Measurements from ENCODE around the gene LRRC4.

The LRRC4 gene

GRCh38 chr7:128019288-128019687, 11.9 kb downstream of the LRRC4 start:
- TF ChIP-seq, protein P1, sequence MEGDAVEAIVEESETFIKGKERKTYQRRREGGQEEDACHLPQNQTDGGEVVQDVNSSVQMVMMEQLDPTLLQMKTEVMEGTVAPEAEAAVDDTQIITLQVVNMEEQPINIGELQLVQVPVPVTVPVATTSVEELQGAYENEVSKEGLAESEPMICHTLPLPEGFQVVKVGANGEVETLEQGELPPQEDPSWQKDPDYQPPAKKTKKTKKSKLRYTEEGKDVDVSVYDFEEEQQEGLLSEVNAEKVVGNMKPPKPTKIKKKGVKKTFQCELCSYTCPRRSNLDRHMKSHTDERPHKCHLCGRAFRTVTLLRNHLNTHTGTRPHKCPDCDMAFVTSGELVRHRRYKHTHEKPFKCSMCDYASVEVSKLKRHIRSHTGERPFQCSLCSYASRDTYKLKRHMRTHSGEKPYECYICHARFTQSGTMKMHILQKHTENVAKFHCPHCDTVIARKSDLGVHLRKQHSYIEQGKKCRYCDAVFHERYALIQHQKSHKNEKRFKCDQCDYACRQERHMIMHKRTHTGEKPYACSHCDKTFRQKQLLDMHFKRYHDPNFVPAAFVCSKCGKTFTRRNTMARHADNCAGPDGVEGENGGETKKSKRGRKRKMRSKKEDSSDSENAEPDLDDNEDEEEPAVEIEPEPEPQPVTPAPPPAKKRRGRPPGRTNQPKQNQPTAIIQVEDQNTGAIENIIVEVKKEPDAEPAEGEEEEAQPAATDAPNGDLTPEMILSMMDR (IDR thresholded peaks at IDR 0.05) = no peak
- H3K36me3 ChIP-seq = peaks cover 72% of the 10 kb centered on the region
- H3K9me3 ChIP-seq = no peaks in the 10 kb centered on the region
- H3K4me3 ChIP-seq (ENCODE audit: low read depth in 1 of 2, low read length in 1 of 2) = no peak overlapping the region
- no peaks in the 10 kb centered on the region for H3K27me3 ChIP-seq
- H3K27ac ChIP-seq = peak overlapping the region; percentile 73
- H3K4me1 ChIP-seq (ENCODE audit: control insufficient read depth in 1 of 2, insufficient read depth in 1 of 2, low read depth in 1 of 2, low read length in 1 of 2) = peaks cover 92 to 95% of the 10 kb centered on the region in 2 experiments

DNA sequence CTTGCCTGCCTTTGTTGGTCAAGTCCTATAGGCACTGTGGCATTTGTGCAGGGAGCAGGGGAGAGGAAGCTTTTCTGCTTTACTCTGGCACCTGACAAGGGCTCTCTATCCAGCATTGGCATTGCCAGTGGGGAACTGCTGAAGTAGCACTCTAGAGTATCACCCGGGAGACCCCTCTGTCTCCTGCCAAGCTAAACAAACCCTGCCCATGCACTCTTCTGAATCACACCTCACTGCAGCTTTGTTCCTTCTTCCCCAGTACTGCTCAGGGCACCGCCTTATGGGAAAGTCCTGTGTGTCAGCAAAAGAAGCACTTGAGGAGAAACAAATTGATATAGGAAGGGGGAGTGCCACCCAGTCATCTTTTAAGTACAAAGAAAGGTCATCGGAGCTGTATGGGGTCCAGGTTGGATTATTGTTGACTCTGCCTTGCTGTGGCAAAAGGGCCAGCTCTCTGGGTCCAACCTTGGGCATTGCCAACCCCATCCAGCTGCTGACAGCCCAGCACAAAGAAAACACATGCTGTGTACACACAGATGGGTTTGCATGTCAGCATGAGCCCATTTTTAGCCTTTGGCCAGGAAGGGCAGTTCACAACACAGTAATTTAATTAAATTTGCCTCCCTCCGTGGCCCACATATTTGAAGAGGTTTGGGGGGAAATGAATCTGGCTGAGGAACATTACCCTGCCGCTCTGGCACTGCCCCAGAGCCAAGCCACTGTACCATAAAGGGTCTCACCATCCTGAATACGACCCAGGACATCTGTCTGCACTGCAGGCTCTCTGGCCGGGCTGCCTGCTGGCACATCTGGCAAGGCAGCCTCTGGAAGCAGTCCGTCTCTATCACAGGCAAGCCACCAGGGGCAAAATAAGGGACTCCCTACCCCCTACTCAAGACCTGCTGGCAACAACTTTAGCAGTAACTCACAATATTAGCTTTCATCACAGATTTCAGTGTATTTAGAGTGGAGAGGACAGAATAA, 13.1 kb downstream of the LRRC4 start:
- no peaks in the 10 kb centered on the region for H3K27me3 ChIP-seq
- TF ChIP-seq, protein P1 (IDR thresholded peaks at IDR 0.05) = no peak
- peak overlapping the region in 1 of 2 experiments; percentile 20 for H3K4me3 ChIP-seq (ENCODE audit: low read depth in 1 of 2, low read length in 1 of 2)
- peaks cover 81 to 84% of the 10 kb centered on the region in 2 experiments for H3K4me1 ChIP-seq (ENCODE audit: control insufficient read depth in 1 of 2, insufficient read depth in 1 of 2, low read depth in 1 of 2, low read length in 1 of 2)
- H3K36me3 ChIP-seq = peaks cover 75% of the 10 kb centered on the region
- peak overlapping the region; percentile 73 for H3K27ac ChIP-seq
- H3K9me3 ChIP-seq = no peaks in the 10 kb centered on the region

GRCh38 chr7:128017460-128017859, 13.8 kb downstream of the LRRC4 start:
- H3K9me3 ChIP-seq = no peaks in the 10 kb centered on the region
- peaks cover 82% of the 10 kb centered on the region for H3K36me3 ChIP-seq
- TF ChIP-seq, protein P1 (IDR thresholded peaks at IDR 0.05) = no peak
- no peaks in the 10 kb centered on the region for H3K27me3 ChIP-seq
- H3K27ac ChIP-seq = peak overlapping the region; percentile 73
- peaks cover 74 to 77% of the 10 kb centered on the region in 2 experiments for H3K4me1 ChIP-seq (ENCODE audit: control insufficient read depth in 1 of 2, insufficient read depth in 1 of 2, low read depth in 1 of 2, low read length in 1 of 2)
- peak overlapping the region in 1 of 2 experiments; percentile 20 for H3K4me3 ChIP-seq (ENCODE audit: low read depth in 1 of 2, low read length in 1 of 2)

DNA sequence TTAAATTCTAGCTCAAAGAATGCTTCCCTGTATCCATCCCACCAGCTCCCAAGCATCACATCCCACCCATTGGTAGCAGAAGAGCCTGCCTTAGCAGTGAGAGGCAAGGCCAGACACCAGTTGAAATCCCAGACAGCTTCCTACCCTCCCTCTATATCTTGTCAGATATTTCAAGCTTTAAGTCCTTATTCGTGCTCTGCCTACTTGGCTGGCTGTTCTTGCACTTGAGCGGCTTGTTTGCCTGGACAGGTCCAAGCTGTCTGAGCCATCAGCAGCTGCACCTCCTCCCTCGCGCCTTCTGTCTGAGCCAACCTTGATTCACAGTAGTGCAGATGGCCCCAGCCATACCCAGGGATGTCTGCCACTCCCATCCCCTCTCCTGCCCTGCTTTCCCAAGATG, 16.4 kb downstream of the LRRC4 start:
- H3K27me3 ChIP-seq = no peaks in the 10 kb centered on the region
- peaks cover 49 to 51% of the 10 kb centered on the region in 2 experiments for H3K4me1 ChIP-seq (ENCODE audit: control insufficient read depth in 1 of 2, insufficient read depth in 1 of 2, low read depth in 1 of 2, low read length in 1 of 2)
- no peaks in the 10 kb centered on the region for H3K9me3 ChIP-seq
- H3K4me3 ChIP-seq (ENCODE audit: low read depth in 1 of 2, low read length in 1 of 2) = no peak overlapping the region
- TF ChIP-seq, protein P1 (IDR thresholded peaks at IDR 0.05) = no peak
- H3K36me3 ChIP-seq = peaks cover 85% of the 10 kb centered on the region
- no peak overlapping the region for H3K27ac ChIP-seq

GRCh38 chr7:128011131-128011661, 20.0 kb downstream of the LRRC4 start:
- TF ChIP-seq, protein P1 (IDR thresholded peaks at IDR 0.05) = no peak
- peaks cover 12 to 15% of the 10 kb centered on the region in 2 experiments for H3K4me1 ChIP-seq (ENCODE audit: control insufficient read depth in 1 of 2, insufficient read depth in 1 of 2, low read depth in 1 of 2, low read length in 1 of 2)
- H3K4me3 ChIP-seq (ENCODE audit: low read depth in 1 of 2, low read length in 1 of 2) = no peak overlapping the region
- peaks cover 93% of the 10 kb centered on the region for H3K36me3 ChIP-seq
- H3K27ac ChIP-seq = peak overlapping the region; percentile 16
- no peaks in the 10 kb centered on the region for H3K9me3 ChIP-seq
- no peaks in the 10 kb centered on the region for H3K27me3 ChIP-seq
